ENCODE data around the gene HAUS5.

Gene HAUS5

DNA sequence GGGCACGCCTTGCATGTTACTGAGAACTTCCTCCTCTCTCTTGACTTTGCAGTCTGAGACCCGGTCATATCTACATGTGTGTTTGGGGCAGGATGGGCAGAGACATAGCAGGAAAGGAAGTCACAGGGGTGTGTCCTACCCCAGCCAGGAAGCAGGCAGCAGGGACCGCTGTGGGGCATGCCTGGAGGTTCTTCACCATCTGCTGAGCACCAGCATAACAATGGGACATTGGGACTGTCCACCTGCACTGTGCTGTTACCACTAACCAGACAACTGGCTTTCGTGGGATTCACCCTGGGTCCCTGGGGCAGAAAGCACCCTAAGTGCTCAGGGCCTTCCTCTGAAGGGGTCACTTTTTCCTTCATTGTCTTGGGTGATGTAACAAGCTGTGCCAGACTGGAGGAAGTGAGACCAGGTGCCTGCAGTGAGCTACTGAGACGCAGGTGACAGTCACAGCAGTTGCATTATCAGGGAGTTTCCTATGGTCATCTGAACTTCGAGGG lies 2.6 kb upstream of the HAUS5 start:
- no peak for DNase-seq

GRCh38 chr19:35612224-35612558 lies 344 bp upstream of the HAUS5 start:
- DNase-seq: no peak

- DNase-seq: no peak
These were observed 1.0 kb downstream of the HAUS5 start for GRCh38 chr19:35613574-35613973.

- no peak for DNase-seq
These were observed 2.5 kb downstream of the HAUS5 start for GRCh38 chr19:35615036-35615435.

- no peak for DNase-seq
These were observed 6.3 kb downstream of the HAUS5 start for GRCh38 chr19:35618857-35619256.

GRCh38 chr19:35619290-35619923 lies 6.9 kb downstream of the HAUS5 start:
- DNase-seq: no peak

GRCh38 chr19:35620001-35620400 lies 7.5 kb downstream of the HAUS5 start:
- DNase-seq: no peak

GRCh38 chr19:35621708-35622107 lies 9.2 kb downstream of the HAUS5 start:
- no peak for DNase-seq

- DNase-seq: no peak
These were observed 10.2 kb downstream of the HAUS5 start for GRCh38 chr19:35622750-35623149.

DNA sequence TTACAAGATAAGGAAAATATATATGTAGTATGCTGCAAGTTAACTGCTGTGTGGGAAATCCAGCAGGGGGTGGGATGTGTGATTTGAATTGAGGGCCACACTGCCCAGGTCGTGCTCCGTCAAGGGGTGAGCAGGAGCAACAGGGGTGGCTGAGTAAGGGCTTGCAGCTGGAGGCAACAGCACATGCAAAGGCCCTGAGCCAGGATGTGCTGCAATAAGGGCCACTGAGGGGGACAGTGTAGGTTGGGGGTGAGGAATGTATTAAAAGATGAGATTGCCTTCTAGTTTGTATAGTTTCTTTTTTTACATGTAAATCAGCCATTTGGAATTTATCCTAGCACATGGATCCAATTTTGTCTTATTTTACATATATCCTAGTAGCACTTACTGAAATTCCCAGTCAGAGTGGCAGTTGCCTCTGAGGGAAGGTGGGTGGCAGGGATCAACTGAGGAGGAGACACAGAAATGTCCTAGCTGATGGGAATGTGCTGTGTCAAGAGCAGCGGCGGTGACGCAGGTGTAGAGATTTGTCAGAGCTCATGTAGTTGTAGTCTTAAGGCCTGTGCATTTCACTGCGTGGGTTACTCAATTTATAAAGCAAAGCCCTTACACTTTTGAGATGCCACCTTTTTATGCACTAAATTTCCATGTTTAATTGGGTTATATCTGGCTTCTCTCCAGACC lies 10.9 kb downstream of the HAUS5 start:
- DNase-seq: no peak

DNA sequence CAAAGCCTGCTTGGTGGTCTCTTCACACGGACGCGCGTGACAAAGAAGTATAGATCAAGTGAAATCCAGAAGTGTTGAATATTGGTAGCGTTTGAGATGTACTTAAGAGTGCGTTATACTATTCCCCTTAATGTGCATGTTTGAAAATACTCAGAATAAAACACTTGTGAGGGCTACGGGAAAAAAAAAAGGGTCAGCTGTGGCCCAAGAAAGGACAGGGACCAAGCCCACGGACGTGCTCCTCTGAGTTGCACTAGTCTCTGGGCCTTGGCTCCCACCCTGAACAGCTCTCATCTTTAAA lies 15.7 kb downstream of the HAUS5 start:
- no peak for DNase-seq

GRCh38 chr19:35628565-35629331 lies 16.2 kb downstream of the HAUS5 start, which contains the start of gene RBM42:
Gene RBM42 (plus strand): TSS chr19:35629036. CDS start chr19:35629154, 118 bp downstream.
- peak; percentile 95 to 96 for DNase-seq

DNA sequence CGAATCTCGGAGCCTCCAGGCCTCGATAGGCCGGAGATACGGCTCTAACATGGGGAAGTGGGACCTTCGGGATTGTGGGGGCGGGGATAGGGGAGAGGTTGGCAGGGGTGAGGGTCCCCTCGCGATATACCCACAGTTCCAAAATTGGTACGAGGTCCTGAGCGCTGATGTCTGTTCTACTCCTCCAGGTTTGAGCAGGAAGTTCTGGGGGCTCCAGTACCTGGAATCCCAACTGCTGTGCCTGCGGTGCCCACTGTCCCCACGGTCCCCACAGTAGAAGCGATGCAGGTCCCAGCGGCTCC lies 16.7 kb downstream of the HAUS5 start:
- DNase-seq: no peak

GRCh38 chr19:35633727-35634440 lies 21.3 kb downstream of the HAUS5 start:
- no peak for DNase-seq

GRCh38 chr19:35636651-35637050 lies 24.1 kb downstream of the HAUS5 start:
- DNase-seq: no peak

GRCh38 chr19:35637165-35637564 lies 24.6 kb downstream of the HAUS5 start:
- no peak for DNase-seq

DNA sequence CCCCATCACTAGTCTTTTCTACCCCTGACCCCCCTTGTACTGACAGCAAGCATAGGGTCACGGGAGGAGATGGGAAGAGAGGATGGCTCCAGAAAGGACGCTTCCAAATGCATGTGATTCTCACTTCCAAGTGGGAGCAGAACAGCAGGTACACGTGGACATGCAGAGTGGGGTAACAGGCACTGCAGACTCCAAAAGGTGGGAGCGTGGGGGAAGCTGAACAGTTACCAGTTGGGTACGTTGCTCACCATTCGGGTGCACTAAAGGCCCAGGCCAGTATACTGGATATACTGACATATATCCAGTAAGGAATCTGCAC lies 26.7 kb downstream of the HAUS5 start:
- DNase-seq: no peak

DNA sequence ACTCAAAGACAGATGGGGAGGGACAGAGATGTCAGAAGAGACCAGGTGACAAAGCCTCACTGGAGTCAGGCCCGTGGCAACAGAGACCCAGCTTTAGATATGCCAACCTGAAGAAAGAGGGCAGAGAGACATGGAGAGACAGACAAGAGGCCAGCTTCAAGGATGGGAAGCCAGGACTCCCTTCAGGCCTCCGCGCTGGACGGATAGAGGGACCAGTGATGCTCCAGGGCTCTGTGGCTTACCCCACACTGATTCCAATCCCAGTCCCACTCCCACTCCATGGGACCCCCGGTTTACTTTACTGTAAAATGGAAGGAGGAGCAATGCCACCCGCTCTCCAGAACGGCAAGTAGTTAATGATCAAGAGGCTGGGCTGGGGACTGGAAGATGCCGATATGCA lies 27.3 kb downstream of the HAUS5 start:
- DNase-seq: no peak

DNA sequence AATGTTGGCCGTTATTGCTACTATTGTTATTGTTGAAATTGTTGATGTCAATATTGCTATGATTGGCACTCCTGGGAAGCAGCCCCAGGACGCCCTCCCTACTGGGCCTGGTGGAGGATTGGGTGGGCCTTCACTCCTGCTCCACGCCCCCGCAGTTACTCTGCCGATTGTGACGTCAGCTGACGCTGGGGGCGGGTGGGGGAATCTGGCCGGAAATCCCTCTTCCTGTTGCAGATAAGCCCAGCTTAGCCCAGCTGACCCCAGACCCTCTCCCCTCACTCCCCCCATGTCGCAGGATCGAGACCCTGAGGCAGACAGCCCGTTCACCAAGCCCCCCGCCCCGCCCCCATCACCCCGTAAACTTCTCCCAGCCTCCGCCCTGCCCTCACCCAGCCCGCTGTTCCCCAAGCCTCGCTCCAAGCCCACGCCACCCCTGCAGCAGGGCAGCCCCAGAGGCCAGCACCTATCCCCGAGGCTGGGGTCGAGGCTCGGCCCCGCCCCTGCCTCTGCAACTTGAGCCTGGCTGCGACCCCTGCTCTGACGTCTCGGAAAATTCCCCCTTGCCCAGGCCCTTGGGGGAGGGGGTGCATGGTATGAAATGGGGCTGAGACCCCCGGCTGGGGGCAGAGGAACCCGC lies 29.1 kb downstream of the HAUS5 start, which contains the start of gene ETV2:
ETV2 (plus strand) TSS at position 231 of the 637 bp plus-strand sequence. CDS start 716 bp downstream, outside the sequence.
- DNase-seq: no peak

GRCh38 chr19:35642312-35642711 lies 29.8 kb downstream of the HAUS5 start:
- no peak for DNase-seq

GRCh38 chr19:35642798-35643254 lies 30.3 kb downstream of the HAUS5 start:
- DNase-seq: no peak

DNA sequence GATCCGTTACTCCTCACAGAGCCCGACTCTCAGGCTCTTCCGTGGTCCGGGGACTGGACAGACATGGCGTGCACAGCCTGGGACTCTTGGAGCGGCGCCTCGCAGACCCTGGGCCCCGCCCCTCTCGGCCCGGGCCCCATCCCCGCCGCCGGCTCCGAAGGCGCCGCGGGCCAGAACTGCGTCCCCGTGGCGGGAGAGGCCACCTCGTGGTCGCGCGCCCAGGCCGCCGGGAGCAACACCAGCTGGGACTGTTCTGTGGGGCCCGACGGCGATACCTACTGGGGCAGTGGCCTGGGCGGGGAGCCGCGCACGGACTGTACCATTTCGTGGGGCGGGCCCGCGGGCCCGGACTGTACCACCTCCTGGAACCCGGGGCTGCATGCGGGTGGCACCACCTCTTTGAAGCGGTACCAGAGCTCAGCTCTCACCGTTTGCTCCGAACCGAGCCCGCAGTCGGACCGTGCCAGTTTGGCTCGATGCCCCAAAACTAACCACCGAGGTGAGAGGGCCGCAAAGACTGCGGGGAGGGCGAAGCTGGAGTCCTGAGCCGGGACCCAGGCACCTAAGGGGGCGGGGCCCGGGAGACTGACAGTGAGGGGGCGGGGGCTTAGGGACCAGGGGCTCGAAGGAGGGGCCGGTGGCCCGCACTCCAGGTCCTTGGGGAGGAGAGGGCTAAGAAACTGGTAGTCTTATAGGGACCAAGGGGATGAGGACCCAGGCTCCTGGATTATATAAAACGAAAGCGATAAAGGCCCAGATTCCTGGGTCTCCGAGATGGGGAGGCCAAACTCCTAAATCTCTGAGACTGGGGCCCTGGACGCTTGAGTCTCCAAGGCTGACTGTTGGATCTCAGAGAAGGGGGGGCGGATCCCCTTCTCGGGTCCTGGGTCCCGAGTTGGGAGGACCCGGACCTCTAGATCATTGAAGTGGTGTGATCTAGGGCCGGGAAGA lies 31.0 kb downstream of the HAUS5 start:
- DNase-seq: peak; percentile 12 to 62

Measured in hippocampal formation (tissue), 2 donors.